SH-SY5Y (cell line): Measurements from ENCODE around the gene VKORC1L1.

Experiments
- GATA2 ChIP-seq: IDR thresholded peaks from 2 replicates; pipeline ENCODE4 v1.6.1; 2011; ENCODE audit warnings: mild to moderate bottlenecking, low read depth, low read length
- GATA3 ChIP-seq: IDR thresholded peaks from 2 replicates; pipeline ENCODE4 v1.6.1; 2011; ENCODE audit warnings: low read depth, mild to moderate bottlenecking, low read length, moderate library complexity

The VKORC1L1 gene

DNA sequence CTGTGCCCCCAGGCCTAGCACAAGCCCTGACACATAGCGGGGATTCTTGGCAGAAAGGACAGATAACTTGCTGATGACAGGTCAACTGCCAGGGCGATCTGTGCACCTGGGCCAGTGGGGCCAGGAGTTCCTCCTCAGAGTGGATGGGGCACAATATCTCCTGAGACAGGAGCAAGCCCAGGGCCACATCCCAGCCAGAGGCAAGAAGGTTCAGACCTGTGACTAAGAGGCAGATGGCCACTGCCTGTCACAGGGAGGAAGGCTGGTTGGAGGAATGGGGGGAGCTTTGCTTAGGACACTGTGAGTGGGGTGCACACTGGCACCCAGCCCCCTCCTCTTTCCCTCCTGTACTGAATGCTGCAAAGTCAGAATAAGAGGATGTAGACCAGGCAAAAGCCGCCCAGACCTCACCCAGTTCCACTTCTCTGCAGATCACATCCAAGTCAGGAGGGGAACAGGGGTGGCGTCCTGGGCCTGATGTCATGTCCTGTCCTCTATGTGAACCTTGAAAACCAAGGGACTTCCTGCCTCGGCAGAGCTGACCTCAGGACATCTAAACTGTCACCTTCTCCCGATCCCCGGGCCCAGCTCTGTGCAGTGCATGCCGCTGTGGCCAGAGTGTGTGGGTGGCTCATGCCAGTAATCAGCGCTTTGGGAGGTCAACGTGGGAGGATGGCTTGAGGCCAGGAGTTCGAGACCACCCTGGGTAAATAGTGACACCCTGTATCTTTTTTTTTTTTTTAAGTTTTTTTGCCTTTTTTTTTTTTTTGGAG is 107.8 kb downstream of the VKORC1L1 start:
- TF ChIP-seq GATA3 (no peak), GATA2 (no peak)

DNA sequence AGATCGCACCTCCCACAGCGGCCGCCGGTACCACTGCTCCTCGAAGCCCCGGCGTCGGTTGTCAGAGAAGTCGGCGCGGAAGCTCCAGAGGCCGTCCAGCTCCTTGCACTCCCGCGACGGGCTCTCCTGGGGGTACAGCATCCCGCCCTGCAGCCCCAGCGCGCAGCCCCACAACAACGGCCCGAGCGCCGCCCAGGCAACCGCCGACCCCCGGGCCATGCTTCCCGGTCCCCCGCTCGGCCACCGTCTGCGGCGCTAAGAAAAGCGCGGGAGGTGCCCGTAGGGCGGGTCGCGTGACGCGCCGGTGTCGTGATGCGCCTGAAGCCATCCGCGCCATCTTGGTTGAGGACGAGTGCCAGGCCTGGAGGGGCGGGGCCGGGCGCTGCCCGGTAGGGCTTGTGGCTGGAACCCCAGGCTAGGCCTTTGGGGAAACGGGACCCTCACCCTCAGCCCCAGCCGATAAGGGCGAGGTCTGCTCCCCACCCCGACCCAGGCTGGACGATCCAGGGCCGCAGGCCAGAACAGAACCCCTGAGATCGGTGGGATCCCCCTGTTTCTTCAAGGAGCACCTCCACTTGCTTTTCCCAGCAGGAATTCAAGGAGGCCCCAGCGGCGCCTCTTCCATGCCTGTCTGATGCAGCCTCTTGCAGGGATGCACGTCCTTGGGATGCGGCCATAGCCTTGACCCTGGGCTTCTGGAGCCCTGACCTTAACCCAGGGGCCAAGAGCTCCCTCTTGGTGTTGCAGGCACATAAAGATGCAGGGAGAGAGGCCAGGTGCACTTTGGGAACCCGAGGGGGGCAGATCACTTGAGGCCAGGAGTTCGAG is 109.3 kb downstream of the VKORC1L1 start, which contains the start of gene GUSB:
Gene GUSB (minus strand): TSS at position 249 of the 828 bp plus-strand sequence. CDS start 30 bp downstream, at position 219.
- no peak for TF ChIP-seq GATA3
- no peak; the same call in 1 of the 2 replicates for TF ChIP-seq GATA2

DNA sequence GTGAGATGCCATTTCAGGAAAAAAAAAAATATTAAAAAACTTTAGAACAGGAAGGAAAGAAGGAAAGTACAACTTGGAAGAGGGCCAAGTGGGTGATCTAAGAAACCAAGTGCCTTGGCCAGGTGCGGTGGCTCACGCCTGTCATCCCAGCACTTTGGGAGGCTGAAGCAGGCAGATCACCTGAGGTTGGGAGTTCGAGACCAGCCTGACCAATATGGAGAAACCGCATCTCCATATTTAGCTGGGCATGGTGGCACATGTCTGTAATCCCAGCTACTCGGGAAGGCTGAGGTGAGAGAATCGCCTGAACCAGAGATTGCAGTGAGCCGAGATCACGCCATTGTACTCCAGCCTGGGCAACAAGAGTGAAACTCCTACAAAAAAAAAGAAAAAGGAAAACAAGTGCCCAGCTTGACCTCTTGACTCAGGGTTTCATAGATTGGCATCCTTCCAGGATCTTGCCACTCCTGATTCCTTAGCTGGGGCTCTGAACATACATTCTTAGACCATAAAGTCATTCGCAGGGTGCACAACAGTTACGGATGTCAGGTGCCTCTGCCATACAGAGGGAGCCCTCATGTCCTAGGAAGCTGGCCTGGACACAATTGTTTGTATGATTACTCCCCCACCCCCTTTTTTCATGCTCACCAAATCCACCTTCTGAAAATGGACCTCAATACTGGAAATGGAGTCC is 111.2 kb downstream of the VKORC1L1 start:
- no peak for TF ChIP-seq GATA3
- TF ChIP-seq GATA2: no peak

DNA sequence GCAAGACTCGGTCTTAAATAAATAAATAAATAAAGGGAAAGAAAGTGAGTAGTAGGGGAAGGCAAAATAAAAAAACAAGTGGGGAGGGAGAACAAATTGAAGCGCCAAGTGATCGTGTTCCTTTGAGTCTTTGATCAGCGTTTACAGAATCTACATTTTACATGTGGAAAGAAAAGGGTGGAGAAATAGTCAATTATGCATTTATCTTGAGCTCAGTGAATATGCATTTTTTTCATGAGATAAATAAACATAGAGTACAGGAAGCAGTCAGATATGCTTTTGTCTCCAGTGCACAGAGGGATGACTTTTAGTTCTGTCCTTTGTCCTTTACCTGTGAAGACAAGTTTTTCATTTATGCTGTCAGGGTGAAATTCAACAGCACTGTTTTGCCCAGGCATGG is 115.2 kb downstream of the VKORC1L1 start:
- TF ChIP-seq GATA3: no peak
- no peak for TF ChIP-seq GATA2

DNA sequence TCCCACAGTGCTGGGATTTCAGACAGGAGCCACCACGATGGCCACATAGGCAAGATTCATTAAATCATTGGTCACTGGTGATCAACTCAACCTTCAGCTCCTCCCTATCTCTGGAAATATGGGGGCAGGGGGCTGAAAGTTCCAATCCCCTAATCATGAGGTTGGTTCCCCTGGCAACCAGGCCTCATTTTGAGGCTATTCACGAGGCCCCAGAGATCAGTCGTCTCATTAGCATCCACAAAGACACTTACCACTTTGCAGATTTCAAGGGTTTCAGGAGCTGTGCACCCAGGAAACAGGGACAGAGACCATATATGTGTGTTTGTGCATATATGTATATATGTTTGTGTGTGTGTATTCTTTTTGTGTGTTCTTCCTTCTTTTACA is 116.8 kb downstream of the VKORC1L1 start:
- no peak for TF ChIP-seq GATA2
- TF ChIP-seq GATA3: no peak

GRCh38 chr7:65992526-65992925 is 119.7 kb downstream of the VKORC1L1 start:
- TF ChIP-seq GATA3: no peak
- no peak for TF ChIP-seq GATA2

- TF ChIP-seq GATA2: no peak
Measured at GRCh38 chr7:66007232-66007631, 134.4 kb downstream of the VKORC1L1 start.
